Kasumi-1 (cell line): ENCODE measurements around the gene SNX10.
A peak's percentile ranks its signal among the peaks of the same experiment; 100 is the strongest.

Experiments
- DNase-seq, 2 experiments: peaks; one replicate each; lab custom pipeline; 2025; lab: John Stamatoyannopoulos, UW

SNX10 gene

DNA sequence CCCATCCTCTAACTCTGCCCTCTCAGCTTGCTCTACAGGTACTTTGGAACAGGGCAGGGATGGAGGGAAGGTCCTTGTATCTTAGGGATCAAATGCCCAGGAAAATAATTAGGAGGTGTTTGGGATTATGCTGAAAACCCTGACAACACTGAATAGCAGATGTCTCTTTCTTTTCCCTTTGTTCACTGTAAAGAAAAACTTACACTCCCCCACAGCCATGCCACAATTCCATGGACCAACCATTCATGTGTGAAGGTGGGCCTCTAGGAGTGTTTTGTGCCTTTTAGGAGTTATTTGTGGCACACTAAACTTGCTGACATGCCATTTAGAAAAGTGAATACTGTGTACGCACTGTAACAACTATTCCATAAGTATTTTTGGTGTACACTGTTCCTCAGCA is 108.1 kb downstream of the SNX10 start:
- no peak for DNase-seq

DNA sequence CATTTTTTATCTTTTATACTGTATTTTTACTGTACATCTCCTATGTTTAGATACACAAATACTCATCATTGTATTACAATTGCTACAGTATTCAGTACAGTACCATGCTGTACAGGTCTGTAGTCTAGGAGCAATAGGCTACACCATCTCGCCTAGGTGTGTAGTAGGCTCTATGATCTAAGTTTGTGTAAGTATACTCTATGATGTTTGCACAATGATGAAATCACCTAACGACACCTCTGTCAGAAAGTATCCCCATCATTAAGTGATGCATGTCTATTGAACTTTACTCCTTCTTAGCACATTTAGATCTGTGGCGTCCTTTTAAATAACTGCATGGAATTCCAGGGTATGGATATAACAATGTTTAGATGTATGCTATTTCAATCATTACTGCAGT is 112.0 kb downstream of the SNX10 start:
- DNase-seq: no peak

DNA sequence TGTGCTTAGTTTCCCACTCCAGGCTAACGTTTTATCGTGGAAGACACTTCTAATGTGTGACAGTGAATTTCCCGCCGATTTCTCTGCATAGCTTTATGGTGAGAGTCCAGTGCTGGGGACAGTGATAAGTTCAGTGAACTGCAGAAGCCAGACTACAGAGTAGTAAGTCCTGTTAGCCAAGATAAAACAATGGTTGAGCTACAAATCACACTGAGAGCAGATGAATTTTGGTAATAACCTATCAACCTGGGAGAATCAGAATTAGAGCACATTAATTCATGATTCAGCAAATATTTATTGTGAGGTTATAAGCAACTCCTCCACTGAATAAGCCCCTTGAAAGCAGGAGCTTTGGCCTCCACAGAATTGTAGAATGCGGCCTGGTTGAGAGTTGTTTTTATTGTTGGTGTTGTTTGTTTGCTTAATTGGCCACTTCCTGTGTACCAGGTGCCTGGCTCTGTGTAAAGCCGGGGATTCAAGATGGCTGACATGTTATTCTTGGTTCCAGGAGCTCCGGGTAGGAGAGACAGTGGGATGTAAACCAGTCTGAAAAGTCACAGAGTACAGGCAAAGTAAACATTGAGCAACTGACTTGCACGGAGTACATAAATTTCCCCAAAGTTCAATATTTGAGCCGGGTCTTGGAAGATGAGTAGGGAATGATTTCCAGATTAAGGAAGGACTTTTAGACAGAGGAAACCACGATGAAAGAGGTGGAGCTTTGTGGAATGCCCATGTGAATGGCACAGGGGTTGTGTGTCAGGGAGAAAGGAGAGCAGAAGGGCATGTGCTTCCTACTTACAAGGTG is 112.7 kb downstream of the SNX10 start:
- DNase-seq: no peak

DNA sequence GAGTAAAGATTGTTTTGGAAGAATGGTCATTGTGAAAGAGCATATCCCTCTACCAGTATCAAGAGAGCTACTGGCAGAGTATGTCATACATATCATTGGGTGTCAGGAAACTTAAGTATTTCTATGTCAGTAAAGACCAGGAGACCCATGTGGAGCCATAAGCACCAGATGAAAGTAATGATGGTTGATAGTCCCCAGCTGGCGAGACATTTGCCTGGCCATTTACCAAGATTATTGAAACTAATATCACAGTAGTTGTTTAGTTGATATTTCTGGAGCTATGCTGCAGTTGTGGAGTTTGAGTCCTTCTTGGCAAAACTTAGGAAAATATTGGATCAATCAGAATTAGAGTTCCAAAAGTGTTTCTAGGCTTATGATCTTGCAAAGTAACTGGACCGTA is 114.8 kb downstream of the SNX10 start:
- DNase-seq: no peak

DNA sequence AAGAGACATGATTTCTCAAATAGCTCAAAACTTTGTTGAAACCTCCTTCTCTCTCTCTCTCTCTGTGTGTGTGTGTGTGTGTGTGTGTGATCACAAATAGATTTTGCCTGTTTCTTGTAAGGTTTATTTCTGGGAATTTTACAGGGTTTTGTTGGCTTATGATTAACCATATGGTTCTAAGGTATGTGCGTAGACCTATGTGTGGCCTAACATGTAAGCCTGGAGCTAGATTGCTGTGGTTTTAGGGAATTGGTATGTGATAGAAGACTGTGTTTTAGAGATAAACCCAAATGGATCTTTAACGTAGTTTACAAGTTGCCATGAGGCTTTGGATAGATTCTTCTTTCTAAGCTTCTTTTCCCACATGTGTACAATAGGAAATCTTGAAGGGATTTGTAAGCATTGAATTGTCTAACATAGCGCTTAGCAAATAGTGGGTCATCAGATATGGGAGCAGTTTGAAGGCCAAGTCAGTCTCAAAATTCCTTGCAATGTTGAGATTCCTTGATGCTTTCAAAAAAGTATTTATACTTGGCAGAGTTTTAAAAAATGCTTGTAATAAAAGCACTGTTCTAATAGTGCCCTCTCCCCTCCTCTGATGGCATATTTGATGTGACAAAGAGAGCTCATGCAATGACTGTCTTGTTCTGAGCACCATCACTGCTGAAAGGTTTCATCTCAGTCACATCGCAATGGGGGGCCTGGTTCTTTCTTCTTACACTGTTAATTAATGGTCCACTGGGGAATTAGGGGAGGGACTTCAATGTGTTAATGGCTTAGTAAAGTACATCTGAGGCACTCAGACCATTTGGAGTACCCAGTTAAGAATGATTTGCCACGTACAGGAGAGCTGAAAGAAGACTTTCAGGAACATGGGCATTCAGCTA is 118.2 kb downstream of the SNX10 start:
- no peak for DNase-seq

DNA sequence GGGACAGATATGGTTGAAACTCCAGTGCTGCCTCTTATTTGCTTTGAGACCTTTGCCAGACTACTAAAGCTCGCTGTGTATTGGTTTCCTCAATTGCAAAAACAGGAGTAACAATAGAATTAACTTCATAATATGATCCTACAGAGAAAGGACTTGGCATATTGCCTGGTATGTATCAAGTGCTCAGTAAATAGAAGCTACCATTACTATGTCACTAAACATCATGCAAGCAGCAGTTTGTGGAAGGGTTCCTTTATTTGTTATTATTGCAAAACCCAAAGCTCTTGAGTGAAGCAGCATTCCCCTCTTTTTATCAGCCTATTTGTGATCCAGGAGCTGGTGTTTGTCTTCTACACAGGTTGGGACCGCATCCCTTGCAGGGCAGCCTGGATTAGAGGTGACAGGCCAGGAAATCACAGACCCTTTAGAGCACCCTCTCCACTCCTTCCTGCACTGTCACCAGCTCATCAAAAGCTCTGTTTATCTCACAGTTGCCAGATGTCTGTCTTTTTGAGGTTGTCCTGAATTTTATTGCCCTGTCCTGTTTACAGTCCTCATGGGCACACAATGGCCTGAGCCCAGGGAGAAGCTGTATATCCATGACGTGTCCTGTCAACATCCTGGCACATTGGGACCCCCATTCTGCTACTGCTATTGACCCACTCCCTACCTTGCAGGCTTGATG is 121.5 kb downstream of the SNX10 start:
- DNase-seq: no peak

DNA sequence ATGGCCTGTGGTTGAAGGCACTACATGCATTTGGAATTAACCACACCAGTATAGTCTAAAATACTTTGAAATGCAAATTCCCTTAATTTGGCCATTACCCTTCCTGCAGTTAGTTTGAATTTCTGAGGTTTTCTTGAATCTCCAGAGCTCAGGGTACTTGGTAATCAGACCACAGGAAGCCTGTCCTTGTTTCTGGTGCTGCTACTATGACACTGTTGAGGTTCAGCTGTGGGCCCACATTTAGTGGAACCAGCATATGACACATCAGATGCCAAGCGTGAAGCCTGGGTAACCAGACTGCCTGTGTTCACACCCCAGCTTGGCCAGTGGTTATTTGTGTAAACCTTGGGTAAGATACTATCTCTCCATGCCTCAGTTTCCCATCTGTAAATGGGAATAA is 124.3 kb downstream of the SNX10 start:
- no peak for DNase-seq

DNA sequence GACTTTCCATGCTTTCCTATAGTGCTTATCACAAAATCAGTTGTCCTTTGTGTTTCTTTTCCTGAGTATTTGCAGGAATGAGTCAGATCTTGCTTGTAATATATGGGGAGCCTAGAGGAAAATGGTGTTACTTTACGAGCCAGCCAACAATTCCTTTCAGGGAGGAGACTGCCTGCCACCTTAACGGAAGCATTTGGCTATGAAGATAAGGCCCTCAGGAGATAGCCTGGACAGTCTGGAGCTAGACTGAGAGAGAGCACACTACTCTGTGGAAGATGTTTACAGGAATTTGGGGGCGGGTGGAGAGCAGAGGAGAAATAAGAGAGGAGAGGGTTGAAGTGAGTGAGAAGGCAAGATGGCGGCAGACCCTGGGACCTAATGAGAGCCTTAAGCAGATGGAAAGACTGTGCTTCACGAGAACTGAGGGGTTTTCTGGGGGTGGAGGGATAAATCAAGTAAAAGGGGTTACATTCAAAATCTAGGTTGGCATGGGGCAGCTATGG is 126.3 kb downstream of the SNX10 start:
- no peak for DNase-seq

DNA sequence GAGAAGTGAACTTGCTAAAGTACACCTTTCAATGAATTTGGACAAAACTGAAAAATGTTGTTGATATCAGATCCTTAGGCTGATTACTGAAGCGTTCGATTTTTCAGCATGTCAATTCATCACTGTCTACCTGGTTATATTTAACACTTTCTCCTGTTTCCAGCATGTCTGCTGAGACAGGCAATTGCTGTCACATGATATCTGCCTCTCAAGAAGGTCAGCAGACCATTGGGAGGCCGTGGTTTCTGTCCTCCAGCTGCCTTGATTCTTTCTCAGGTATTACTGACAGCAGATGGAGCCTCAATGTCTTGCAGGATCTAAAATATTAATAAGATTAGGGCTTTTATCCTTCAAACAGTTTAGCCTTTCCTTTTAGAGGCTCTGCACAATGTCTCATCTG is 127.5 kb downstream of the SNX10 start:
- no peak for DNase-seq

DNA sequence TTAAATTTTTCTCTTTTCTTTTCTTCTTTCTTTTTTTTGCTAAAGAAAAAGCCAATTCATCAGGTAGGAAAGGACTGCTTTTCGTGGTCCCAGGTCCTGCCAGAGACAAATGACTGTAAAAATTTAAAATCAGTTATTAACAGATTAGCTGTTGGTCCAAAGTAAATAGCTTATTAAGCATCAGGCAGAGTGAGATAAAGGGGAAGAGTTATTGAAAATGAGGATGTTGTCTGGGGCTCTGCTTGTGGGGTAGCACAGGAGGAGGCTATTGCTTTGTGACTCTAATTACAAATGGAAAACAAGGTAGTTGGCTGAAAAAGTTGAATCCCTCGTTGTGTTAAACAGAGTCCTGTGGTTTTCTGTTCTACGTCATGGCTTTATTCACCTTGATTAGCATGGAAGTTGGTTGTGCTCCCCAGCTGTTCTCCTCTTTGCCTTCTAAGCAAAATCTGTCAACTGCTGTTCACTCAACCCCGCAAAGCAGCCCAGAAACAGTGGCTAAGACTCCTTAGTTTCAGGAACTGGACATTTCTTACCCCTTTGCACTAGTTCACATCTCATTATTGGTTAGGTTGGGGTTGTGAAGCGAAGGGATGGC is 128.9 kb downstream of the SNX10 start:
- DNase-seq: peak in 1 of 2 experiments; percentile 13

DNA sequence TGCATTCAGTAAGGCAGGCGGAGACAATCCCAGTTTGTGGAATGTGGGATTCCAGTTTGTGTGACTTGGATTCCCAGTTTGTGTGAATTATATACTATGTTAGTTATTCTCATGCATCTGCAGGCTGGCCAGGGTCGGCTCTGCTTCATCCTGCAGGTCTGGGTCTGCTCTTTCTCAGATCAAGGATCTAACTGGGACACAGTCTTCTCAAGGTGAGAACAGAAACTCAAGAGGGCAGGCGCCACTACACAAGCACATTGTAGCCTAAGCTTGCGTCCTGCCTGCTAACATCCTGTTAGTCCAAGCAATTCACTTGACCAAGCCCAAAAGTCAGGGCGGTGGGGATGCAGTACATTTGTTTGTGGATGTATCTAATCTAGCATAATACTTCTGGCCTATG is 131.1 kb downstream of the SNX10 start:
- no peak for DNase-seq

DNA sequence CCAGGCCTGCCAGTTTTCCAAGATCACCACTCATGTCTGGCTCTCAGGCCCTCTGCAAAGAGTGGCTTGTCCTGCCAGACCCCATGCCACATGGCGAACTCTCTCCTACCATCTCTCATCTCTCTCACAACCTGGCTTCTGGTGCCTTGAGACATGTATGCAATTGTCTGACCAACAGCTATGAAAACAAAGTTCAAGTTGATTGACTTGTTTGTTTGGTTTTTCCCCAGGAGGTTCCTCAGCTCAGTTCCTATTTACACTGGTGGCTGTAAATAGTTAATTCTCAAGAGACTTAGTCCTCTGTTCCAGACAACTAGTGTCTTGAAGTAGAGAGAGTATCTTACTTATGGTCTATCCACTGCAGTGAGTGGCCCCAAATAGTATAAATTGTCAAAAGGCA is 131.8 kb downstream of the SNX10 start:
- no peak for DNase-seq
